CD8-positive, alpha-beta memory T cell (primary cell): ENCODE results near the gene TNFAIP8L1. TPM values are rescaled to one million over a fixed set of nuclear protein-coding genes. Genes with fewer than 3 reads are reported as not detected.

Experiments
- CTCF ChIA-PET: fragments of 350-600 bp; sonication (Branson Sonifier 250); formaldehyde crosslinking; loops from one replicate; lab custom pipeline; 2021; ENCODE audit warnings: antibody characterized with exemption; lab: Charles Lee
- POLR2A ChIA-PET: fragments of 350-600 bp; sonication (Branson Sonifier 250); formaldehyde crosslinking; loops from one replicate; lab custom pipeline; 2021; ENCODE audit warnings: antibody characterized with exemption; lab: Charles Lee
- DNase-seq, 5 donors: peaks; one replicate each; pipeline versions ENCODE4 v3.0.0 to v3.0.0-alpha.2; 2020 to 2022; ENCODE audit warnings: mixed read lengths in 1 of 5
- H3K27ac ChIP-seq: one replicate; pipeline ENCODE4 v1.7.0; 2013; ENCODE audit warnings: low read depth, mild to moderate bottlenecking, low read length, moderate library complexity
- H3K27me3 ChIP-seq: 2 replicates; pipeline ENCODE4 v1.7.0; 2013; ENCODE audit warnings: low read length, mild to moderate bottlenecking; ENCODE audit not compliant: insufficient read depth, poor library complexity, severe bottlenecking
- H3K36me3 ChIP-seq: 2 replicates; pipeline ENCODE4 v1.7.0; 2013; ENCODE audit warnings: mild to moderate bottlenecking, low read length, moderate library complexity; ENCODE audit not compliant: insufficient read depth
- H3K4me1 ChIP-seq: 2 replicates; pipeline ENCODE4 v1.7.0; 2013; ENCODE audit warnings: mild to moderate bottlenecking, low read length, moderate library complexity; ENCODE audit not compliant: insufficient read depth
- H3K4me3 ChIP-seq: 2 replicates; pipeline ENCODE4 v1.7.0; 2013; ENCODE audit warnings: mild to moderate bottlenecking, low read length
- H3K9me3 ChIP-seq: 2 replicates; pipeline ENCODE4 v1.7.0; 2013; ENCODE audit warnings: mild to moderate bottlenecking, low read length
- H3K27ac Mint-ChIP-seq, 8 donors: one replicate each; pipeline ENCODE4 v1.8.0; 2020 to 2021; ENCODE audit warnings: mixed read lengths in 8 of 8, mild to moderate bottlenecking in 6 of 8, inconsistent platforms in 3 of 8, moderate library complexity in 3 of 8
- H3K27me3 Mint-ChIP-seq, 2 donors: one replicate each; pipeline ENCODE4 v1.8.0; 2020 to 2021; ENCODE audit warnings: mixed read lengths in 2 of 2, mild to moderate bottlenecking in 1 of 2, moderate library complexity in 1 of 2
- H3K36me3 Mint-ChIP-seq, 3 donors: one replicate each; pipeline ENCODE4 v1.8.0; 2020 to 2021; ENCODE audit warnings: mixed read lengths in 3 of 3, inconsistent platforms in 1 of 3, mild to moderate bottlenecking in 1 of 3
- H3K4me1 Mint-ChIP-seq, 3 donors: one replicate each; pipeline ENCODE4 v1.8.0; 2020 to 2021; ENCODE audit warnings: mixed read lengths in 3 of 3, inconsistent platforms in 1 of 3, mild to moderate bottlenecking in 1 of 3
- H3K4me3 Mint-ChIP-seq, 7 donors: one replicate each; pipeline ENCODE4 v1.8.0; 2020 to 2021; ENCODE audit warnings: mixed read lengths in 7 of 7, mild to moderate bottlenecking in 6 of 7, moderate library complexity in 4 of 7, inconsistent platforms in 2 of 7
- H3K9me3 Mint-ChIP-seq, 5 donors: one replicate each; pipeline ENCODE4 v1.8.0; 2020 to 2022; ENCODE audit warnings: mixed read lengths in 5 of 5, mild to moderate bottlenecking in 3 of 5, moderate library complexity in 2 of 5, inconsistent platforms in 1 of 5
- polyA plus RNA-seq: library from polyadenylated mRNA; unstranded; fragments of 300-500 nt; fragmentation: Illumina TruSeq; gene quantifications from one replicate; pipeline ENCODE4 v1.2.3, GENCODE V29; 2021
- total RNA-seq, 2 experiments: library from RNA; stranded (reverse); gene quantifications; one replicate each; pipeline ENCODE4 v1.2.3, GENCODE V29; 2021

The TNFAIP8L1 gene
- total and polyA plus RNA-seq, 3 experiments from 2014 or later, result 9.0 to 10.0 (median 9.6) TPM

DNA sequence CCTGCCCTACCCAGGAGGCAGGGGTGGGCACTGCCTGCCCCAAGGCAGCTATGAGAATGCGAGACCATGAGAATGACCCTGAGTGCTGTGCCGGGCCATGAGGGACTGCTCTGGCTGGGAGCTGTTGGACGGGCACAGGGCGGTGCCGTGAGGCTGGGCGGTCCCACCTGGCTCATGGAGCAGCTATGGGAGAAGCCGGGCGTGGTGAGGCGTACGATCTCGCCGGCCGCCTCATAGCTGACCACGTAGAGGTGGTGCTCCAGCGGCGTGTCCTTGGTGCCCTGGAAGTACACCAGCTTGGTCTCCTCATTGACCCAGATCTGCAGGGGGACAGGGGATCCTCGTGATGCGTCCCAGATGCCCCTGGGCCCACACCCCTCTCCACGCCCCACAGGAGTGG is 50.1 kb downstream of the TNFAIP8L1 start:
- Mint-ChIP-seq H3K27ac (no peak overlapping the region), H3K4me1 (no peaks in the 10 kb centered on the region), H3K27me3 (no peaks in the 10 kb centered on the region), H3K9me3 (no peaks in the 10 kb centered on the region), H3K36me3 (peaks cover under 1 to 71% (median 14%) of the 10 kb centered on the region in 3 donors), H3K4me3 (no peak overlapping the region)
- Histone ChIP-seq H3K9me3 (no peaks in the 10 kb centered on the region), H3K36me3 (peaks cover 33% of the 10 kb centered on the region), H3K4me1 (no peaks in the 10 kb centered on the region), H3K27me3 (no peaks in the 10 kb centered on the region), H3K27ac (no peak overlapping the region), H3K4me3 (no peak overlapping the region)
- DNase-seq, result no peak
- ChIA-PET POLR2A (no interaction called here), CTCF (interaction anchor here (1.5 kb wide), 1 partner anchor 12 kb away, joined by 3 read pairs; no protein-coding TSS in a partner anchor)

DNA sequence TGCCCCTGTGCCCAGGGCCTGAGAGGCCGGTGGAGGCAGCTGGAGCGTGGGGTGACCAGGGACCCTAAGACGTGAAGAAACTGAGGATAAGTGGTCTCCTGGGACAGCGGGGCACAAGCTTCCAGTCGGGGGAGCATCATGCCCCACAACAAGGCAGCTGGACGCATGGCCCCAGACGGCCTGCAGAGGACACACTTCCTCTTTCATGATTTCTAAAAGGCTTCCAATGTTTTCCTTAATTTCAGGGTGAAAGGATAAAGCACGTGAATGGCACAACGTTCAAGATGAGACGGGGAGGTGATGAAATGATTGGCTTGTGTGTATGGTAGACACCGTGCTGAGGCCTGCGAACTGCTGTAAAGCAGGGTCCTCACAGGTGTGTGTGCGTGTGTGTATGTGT is 51.0 kb downstream of the TNFAIP8L1 start:
- no peaks in the 10 kb centered on the region for H3K27me3 Mint-ChIP-seq
- peak overlapping the region in 3 of 8 donors; percentile 19 to 66 (median 64) for H3K27ac Mint-ChIP-seq

DNA sequence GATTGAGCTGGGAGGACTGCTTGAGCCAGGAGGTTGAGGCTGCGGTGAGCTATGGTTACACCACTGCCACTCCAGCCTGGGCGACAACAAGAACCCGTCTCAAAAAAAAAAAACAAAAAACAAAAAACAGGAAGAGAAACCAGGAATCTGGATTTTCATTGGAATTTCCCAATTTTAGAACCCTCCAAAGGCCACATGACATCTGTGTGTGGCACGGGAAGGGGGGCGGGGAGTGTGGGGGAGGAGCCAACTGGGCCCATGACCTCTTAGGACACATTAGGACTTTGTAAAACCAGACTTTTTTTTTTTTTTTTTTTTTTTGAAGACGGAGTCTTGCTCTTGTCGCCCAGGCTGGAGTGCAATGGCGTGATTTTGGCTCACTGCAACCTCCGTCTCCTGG is 52.1 kb downstream of the TNFAIP8L1 start:
- peaks cover 42% of the 10 kb centered on the region for H3K36me3 ChIP-seq
- POLR2A ChIA-PET, result no interaction called here

More for the DNA sequence above, 51.0 kb downstream of the TNFAIP8L1 start:
- Histone ChIP-seq H3K27me3 (no peaks in the 10 kb centered on the region), H3K36me3 (peaks cover 37% of the 10 kb centered on the region), H3K27ac (no peak overlapping the region), H3K9me3 (no peaks in the 10 kb centered on the region), H3K4me3 (no peak overlapping the region), H3K4me1 (no peaks in the 10 kb centered on the region)
- H3K9me3 Mint-ChIP-seq, result no peaks in the 10 kb centered on the region
- ChIA-PET POLR2A (interaction anchor here (0.5 kb wide), 1 partner anchor 1677 kb away, joined by 9 read pairs; no protein-coding TSS in a partner anchor), CTCF (no interaction called here)
- H3K36me3 Mint-ChIP-seq, result peaks cover 3 to 73% (median 17%) of the 10 kb centered on the region in 3 donors
- no peak overlapping the region for H3K4me3 Mint-ChIP-seq
- H3K4me1 Mint-ChIP-seq, result no peaks in the 10 kb centered on the region
- DNase-seq, result no peak

DNA sequence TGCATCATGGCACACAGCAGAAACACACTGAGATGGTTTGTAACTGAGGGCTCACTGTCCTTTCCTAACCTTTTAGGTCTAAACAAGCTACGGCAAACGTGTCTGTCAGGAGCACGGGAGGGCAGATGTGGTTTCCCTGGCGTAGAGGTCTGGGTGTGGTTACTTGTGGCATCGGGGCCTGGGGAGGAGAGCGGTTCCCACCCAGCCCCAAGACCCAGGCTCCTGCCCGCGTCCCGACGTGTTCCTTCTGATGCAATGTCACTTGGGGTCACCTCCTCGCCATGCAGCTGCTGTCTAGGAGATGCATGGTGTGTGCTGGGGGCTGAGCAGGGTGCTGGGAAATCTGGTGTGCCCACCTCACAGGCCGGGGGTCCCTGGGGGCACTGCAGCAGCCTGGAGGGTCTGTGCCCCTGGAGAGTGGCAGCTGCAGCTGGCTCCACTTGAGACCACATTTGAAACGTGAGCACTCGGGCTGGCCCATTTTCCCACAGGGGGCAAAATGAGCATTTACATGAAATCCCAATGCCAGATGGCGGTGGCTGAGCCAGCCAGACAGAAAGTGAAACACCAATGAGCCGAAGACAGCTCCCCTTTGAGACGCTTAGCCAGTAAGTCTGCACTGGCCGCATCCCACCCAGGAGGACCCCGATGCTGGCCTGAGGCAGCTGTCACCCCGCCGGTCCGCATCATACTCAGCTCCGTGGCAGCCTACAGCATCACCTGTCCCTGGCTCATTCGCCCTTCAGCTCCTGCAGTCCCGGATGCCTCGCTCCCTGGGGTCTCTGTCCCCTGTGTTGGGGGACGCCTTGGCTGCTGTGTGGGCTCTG is 53.1 kb downstream of the TNFAIP8L1 start:
- H3K9me3 ChIP-seq, result no peaks in the 10 kb centered on the region
- peaks cover 3 to 80% (median 17%) of the 10 kb centered on the region in 3 donors for H3K36me3 Mint-ChIP-seq
- DNase-seq, result no peak
- ChIA-PET POLR2A (no interaction called here), CTCF (no interaction called here)
- H3K4me3 Mint-ChIP-seq, result no peak overlapping the region
- no peaks in the 10 kb centered on the region for H3K4me1 ChIP-seq
- no peaks in the 10 kb centered on the region for H3K27me3 ChIP-seq
- no peak overlapping the region for H3K27ac ChIP-seq
- no peak overlapping the region for H3K4me3 ChIP-seq
- peaks cover 50% of the 10 kb centered on the region for H3K36me3 ChIP-seq
- H3K4me1 Mint-ChIP-seq, result no peaks in the 10 kb centered on the region
- no peaks in the 10 kb centered on the region for H3K27me3 Mint-ChIP-seq
- no peaks in the 10 kb centered on the region for H3K9me3 Mint-ChIP-seq
- H3K27ac Mint-ChIP-seq, result no peak overlapping the region

More for the DNA sequence above, 52.1 kb downstream of the TNFAIP8L1 start:
- Histone ChIP-seq H3K4me1 (no peaks in the 10 kb centered on the region), H3K4me3 (no peak overlapping the region), H3K27me3 (no peaks in the 10 kb centered on the region), H3K27ac (no peak overlapping the region), H3K9me3 (no peaks in the 10 kb centered on the region)
- H3K9me3 Mint-ChIP-seq, result no peaks in the 10 kb centered on the region
- H3K36me3 Mint-ChIP-seq, result peaks cover 3 to 78% (median 17%) of the 10 kb centered on the region in 3 donors
- no peaks in the 10 kb centered on the region for H3K4me1 Mint-ChIP-seq
- no peak overlapping the region for H3K4me3 Mint-ChIP-seq
- H3K27ac Mint-ChIP-seq, result no peak overlapping the region
- CTCF ChIA-PET, result no interaction called here
- H3K27me3 Mint-ChIP-seq, result no peaks in the 10 kb centered on the region
- DNase-seq, result no peak

DNA sequence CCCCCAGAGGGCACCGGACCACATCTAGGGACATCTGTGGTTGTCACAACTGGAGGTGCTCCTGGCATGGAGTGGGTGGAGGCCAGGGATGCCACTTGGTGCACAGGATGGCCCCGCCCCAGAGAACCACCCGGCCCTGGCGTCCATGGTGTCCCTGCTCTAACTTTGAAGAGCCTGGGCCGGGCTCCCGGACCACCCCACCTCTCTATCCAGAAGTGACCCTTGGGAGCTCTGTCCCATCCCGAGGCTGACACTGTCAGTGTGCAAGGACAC is 53.7 kb downstream of the TNFAIP8L1 start:
- Mint-ChIP-seq H3K27ac (no peak overlapping the region), H3K27me3 (no peaks in the 10 kb centered on the region), H3K4me1 (no peaks in the 10 kb centered on the region), H3K9me3 (no peaks in the 10 kb centered on the region), H3K4me3 (no peak overlapping the region), H3K36me3 (peaks cover 3 to 85% (median 17%) of the 10 kb centered on the region in 3 donors)
- CTCF ChIA-PET, result no interaction called here
- Histone ChIP-seq H3K27ac (no peak overlapping the region), H3K4me3 (no peak overlapping the region), H3K27me3 (no peaks in the 10 kb centered on the region), H3K9me3 (no peaks in the 10 kb centered on the region), H3K36me3 (peaks cover 50% of the 10 kb centered on the region), H3K4me1 (no peaks in the 10 kb centered on the region)
- POLR2A ChIA-PET, result no interaction called here
- no peak for DNase-seq

DNA sequence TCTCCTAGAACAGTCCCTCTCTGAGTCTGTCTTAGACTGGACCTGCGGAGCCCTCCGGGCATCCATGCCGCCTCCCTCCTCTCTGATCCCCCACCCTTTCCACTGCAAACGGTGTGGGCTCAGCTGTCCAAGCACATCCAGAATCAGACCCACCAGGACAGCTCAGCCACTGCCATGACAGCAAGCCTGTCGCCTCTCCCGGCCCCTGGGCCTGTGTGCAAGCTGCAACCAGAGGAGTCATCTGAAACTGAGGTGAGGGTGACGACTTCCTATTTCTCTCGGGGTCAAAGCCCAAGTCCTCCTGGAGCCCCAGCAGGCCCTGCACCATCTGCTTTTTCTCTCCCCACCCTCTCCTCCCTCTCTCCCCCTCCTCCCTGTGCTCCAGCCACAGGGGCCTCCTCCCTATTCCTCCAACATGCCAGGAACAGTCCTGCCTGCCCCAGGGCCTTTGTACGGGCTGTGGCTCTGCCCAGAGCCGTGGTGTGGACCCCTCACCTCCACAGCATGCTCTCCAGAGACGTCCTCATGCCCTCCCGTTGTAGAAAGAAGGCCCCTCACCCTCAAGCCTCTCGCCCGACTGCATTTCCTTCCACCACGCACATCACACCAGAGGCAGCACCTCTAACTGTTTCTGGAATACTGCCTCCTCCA is 54.3 kb downstream of the TNFAIP8L1 start:
- Mint-ChIP-seq H3K4me3 (no peak overlapping the region), H3K4me1 (no peaks in the 10 kb centered on the region), H3K27ac (peak overlapping the region in 1 of 8 donors; percentile 50), H3K9me3 (no peaks in the 10 kb centered on the region), H3K36me3 (peaks cover 3 to 88% (median 17%) of the 10 kb centered on the region in 3 donors), H3K27me3 (no peaks in the 10 kb centered on the region)
- ChIA-PET CTCF (no interaction called here), POLR2A (interaction anchor here (0.6 kb wide), 1 partner anchor 98 kb away, joined by 3 read pairs; the partner anchor contains the start of gene FEM1A)
- DNase-seq, result no peak
- H3K4me1 ChIP-seq, result no peaks in the 10 kb centered on the region
- no peak overlapping the region for H3K4me3 ChIP-seq
- no peaks in the 10 kb centered on the region for H3K27me3 ChIP-seq
- no peak overlapping the region for H3K27ac ChIP-seq
- no peaks in the 10 kb centered on the region for H3K9me3 ChIP-seq
- peaks cover 46% of the 10 kb centered on the region for H3K36me3 ChIP-seq

DNA sequence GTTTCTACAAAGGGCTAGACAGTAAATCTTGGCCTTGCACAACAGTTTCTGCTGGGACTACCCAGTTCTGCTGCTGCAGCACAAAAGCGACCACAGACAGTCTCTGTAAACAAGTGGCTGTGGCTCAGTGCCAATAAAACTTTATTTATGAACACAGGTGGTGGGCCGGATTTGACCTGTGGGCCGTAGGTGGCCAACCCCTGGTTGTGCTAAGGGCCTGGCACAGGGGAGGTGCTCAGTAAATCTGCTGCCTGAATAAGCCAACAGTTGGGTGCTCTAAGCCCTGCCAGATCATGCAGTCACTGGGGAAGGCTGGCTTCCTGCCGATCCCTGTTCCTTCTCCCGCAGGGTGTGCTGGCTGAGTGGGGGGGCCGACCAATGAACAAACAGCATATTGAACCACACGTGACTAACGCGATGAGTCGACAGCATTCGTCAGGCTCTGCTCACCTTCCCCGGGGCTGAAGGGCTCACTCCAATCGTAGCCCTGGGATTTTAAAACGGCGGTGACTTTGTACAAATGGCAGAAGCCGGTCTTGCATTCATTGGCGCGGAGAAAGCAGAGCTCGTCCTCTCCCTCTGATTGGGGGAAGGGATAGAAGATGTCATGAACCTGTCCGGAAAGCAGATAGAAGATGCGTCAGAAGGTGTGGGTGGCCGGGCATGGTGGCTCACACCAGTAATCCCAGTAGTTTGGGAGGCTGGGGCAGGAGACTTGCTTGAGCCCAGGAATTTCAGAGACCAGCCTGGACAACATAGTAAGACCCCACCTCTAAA is 55.1 kb downstream of the TNFAIP8L1 start:
- H3K4me1 Mint-ChIP-seq, result no peaks in the 10 kb centered on the region
- Histone ChIP-seq H3K27ac (no peak overlapping the region), H3K4me3 (no peak overlapping the region), H3K4me1 (no peaks in the 10 kb centered on the region), H3K27me3 (no peaks in the 10 kb centered on the region), H3K36me3 (peaks cover 46% of the 10 kb centered on the region), H3K9me3 (no peaks in the 10 kb centered on the region)
- no peak for DNase-seq
- H3K36me3 Mint-ChIP-seq, result peaks cover 3 to 88% (median 17%) of the 10 kb centered on the region in 3 donors
- H3K4me3 Mint-ChIP-seq, result no peak overlapping the region
- H3K9me3 Mint-ChIP-seq, result no peaks in the 10 kb centered on the region
- CTCF ChIA-PET, result interaction anchor here (1.4 kb wide), 1 partner anchor 58 kb away, joined by 5 read pairs; no protein-coding TSS in a partner anchor
- no peaks in the 10 kb centered on the region for H3K27me3 Mint-ChIP-seq
- no peak overlapping the region for H3K27ac Mint-ChIP-seq
- POLR2A ChIA-PET, result no interaction called here
